ENCODE data around the gene SMARCA4.

Gene SMARCA4

GRCh38 chr19:11106477-11106876 lies 145.6 kb downstream of the SMARCA4 start:
- no peak for DNase-seq

GRCh38 chr19:11108746-11109145 lies 147.9 kb downstream of the SMARCA4 start:
- no peak for DNase-seq

GRCh38 chr19:11111117-11111770 lies 150.4 kb downstream of the SMARCA4 start:
- no peak for DNase-seq

GRCh38 chr19:11111771-11112144 lies 150.9 kb downstream of the SMARCA4 start:
- DNase-seq: no peak

Data from NCI-H1930 (cell line).